Measurements from ENCODE around the gene BATF3. TPM values are rescaled to one million over a fixed set of nuclear protein-coding genes. Genes with fewer than 3 reads are reported as not detected.

BATF3 gene
- total and polyA plus RNA-seq, 2 of the 4 experiments (the other 2 are of a cell fraction): 1.6 to 3.9 TPM

- no peak overlapping the region for H2BK5ac ChIP-seq (ENCODE audit: low read depth, low read length, poor library complexity, severe bottlenecking)
- 1% methylated on average over 24 of the region's 56 CpGs; no CpG with 5 or more reads in 1 of the 2 experiments for WGBS, 2 experiments (ENCODE audit: extremely low coverage in 2 of 2, insufficient read length in 1 of 2)
- H3K27me3 ChIP-seq (ENCODE audit: control insufficient read depth, insufficient read depth, low read length): no peaks in the 10 kb centered on the region
- in situ Hi-C loops (cut with MboI; ENCODE audit: low sequenced_read_pairs) (no loop called here), dilution Hi-C loops (cut with HindIII; ENCODE audit: low sequenced_read_pairs, unreplicated experiment) (no loop called here), intact Hi-C loops (cut with micrococcal nuclease) (loop anchor here (2.0 to 5.0 kb wide), 2 partner anchors 36 to 88 kb away; no protein-coding TSS in a partner anchor)
- H3K9me1 ChIP-seq (ENCODE audit: insufficient read depth, low read length): no peaks in the 10 kb centered on the region
- H2BK15ac ChIP-seq (ENCODE audit: low read depth, low read length): 0 out of 3 replicates have a peak overlapping the region, but pooled peaks have one; percentile 55
- H3K4ac ChIP-seq (ENCODE audit: low read depth, low read length): peak overlapping the region; percentile 45; the same call in 1 of the 2 replicates
- TF ChIP-seq RCOR1 (IDR thresholded peaks at IDR 0.05; ENCODE audit: insufficient replicate concordance, low read length) (no peak), MXI1 (IDR thresholded peaks at IDR 0.05; ENCODE audit: borderline replicate concordance, low read depth, low read length) (0 out of 2 replicates have a peak, but pooled peaks have one; percentile 3), MAZ (IDR thresholded peaks at IDR 0.05; ENCODE audit: borderline replicate concordance, low read depth, low read length) (peak; percentile 28; the same call in 1 of the 2 replicates), NFE2L2 (IDR thresholded peaks at IDR 0.05; ENCODE audit: low read depth, low read length) (no peak), CEBPB (IDR thresholded peaks at IDR 0.05; ENCODE audit: low read depth, low read length) (no peak), POLR2A (IDR thresholded peaks at IDR 0.05; ENCODE audit: low read depth, low read length) (no peak), FOS (IDR thresholded peaks at IDR 0.05; ENCODE audit: low read depth, low read length) (no peak)
- no peak overlapping the region for H2BK20ac ChIP-seq (ENCODE audit: low read depth, low read length)
- peak overlapping the region; percentile 75; the same call in 1 of the 2 replicates for H3K23ac ChIP-seq (ENCODE audit: low read depth, low read length)
- no peaks in the 10 kb centered on the region; a peak in 2 of 4 replicates for H3K79me1 ChIP-seq (ENCODE audit: low read depth in 1 of 2, low read length in 2 of 2)
- H2BK120ac ChIP-seq (ENCODE audit: low read depth, low read length): peak overlapping the region; percentile 6; the same call in 1 of the 2 replicates
- ChIA-PET POLR2A (ENCODE audit: unreplicated experiment) (no interaction called here), CTCF (interaction anchor here (1.2 to 1.3 kb wide), 2 partner anchors 35 to 91 kb away, joined by 4 read pairs; no protein-coding TSS in a partner anchor)
- no peak overlapping the region; the same call in 1 of the 2 replicates for H3K56ac ChIP-seq (ENCODE audit: extremely low read depth, insufficient read depth, low read length)
- H3K9me3 ChIP-seq (ENCODE audit: control insufficient read depth, insufficient read depth, low read length): no peaks in the 10 kb centered on the region
- no peak overlapping the region for H3K14ac ChIP-seq (replicated peaks; ENCODE audit: low read depth, low read length)
- H4K8ac ChIP-seq (ENCODE audit: low read depth in 2 of 2, low read length in 2 of 2): peak overlapping the region; percentile 11 to 24; a peak in 1 of 4 replicates
- H3K9ac ChIP-seq (ENCODE audit: low read depth, low read length): 0 out of 2 replicates have a peak overlapping the region, but pooled peaks have one; percentile 18
- peak overlapping the region; percentile 70 for H3K4me2 ChIP-seq (ENCODE audit: low read depth, low read length)
- H3K18ac ChIP-seq (ENCODE audit: low read depth, low read length): no peak overlapping the region
- no peak for DNase-seq
- peak; percentile 58 for ATAC-seq (ENCODE audit: low read depth)
- H4K5ac ChIP-seq (ENCODE audit: low read depth, low read length): no peak overlapping the region
- BruUV-seq (replicated peaks): no TSS peak
- peak overlapping the region; percentile 92 for H2AFZ ChIP-seq (replicated peaks; ENCODE audit: low read length, poor library complexity)
- H2AK9ac ChIP-seq (replicated peaks; ENCODE audit: low read depth, low read length, poor library complexity): peak overlapping the region; percentile 44
- H3K4me1 ChIP-seq (ENCODE audit: control insufficient read depth, insufficient read depth, low read length): peaks cover 3% of the 10 kb centered on the region; the same call in 1 of the 2 replicates
- H4K91ac ChIP-seq (ENCODE audit: insufficient read depth, low read depth, low read length): no peak overlapping the region
- peak overlapping the region; percentile 25 for H2AK5ac ChIP-seq (ENCODE audit: low read depth, low read length)
- H4K20me1 ChIP-seq (ENCODE audit: insufficient read depth, low read length): no peaks in the 10 kb centered on the region
- no peak overlapping the region; the same call in 1 of the 2 replicates for H3K27ac ChIP-seq (ENCODE audit: insufficient read depth, low read length)
- peaks cover 2% of the 10 kb centered on the region; the same call in 1 of the 2 replicates for H3K36me3 ChIP-seq (ENCODE audit: control insufficient read depth, insufficient read depth, low read length)
- H3K4me3 ChIP-seq (ENCODE audit: insufficient read depth, low read depth, low read length): peak overlapping the region; percentile 73
Observed at GRCh38 chr1:212700223-212700891, 717 bp upstream of the BATF3 start.

Data from IMR-90 (cell line).